CD4-positive, alpha-beta T cell treated with Interleukin-17A for 1 hour (primary cell): ENCODE results near the gene AP5B1.
A peak's percentile ranks its signal among the peaks of the same experiment; 100 is the strongest.
"Not testable (repeated sequence)": the region's sequence is repeated elsewhere in the genome, so short reads cannot be mapped to it uniquely, and the experiment has no call there.

ENCODE experiments used
- DNase-seq: peaks from one replicate; pipeline ENCODE4 v3.0.0-alpha.2; 2020

The AP5B1 gene

DNA sequence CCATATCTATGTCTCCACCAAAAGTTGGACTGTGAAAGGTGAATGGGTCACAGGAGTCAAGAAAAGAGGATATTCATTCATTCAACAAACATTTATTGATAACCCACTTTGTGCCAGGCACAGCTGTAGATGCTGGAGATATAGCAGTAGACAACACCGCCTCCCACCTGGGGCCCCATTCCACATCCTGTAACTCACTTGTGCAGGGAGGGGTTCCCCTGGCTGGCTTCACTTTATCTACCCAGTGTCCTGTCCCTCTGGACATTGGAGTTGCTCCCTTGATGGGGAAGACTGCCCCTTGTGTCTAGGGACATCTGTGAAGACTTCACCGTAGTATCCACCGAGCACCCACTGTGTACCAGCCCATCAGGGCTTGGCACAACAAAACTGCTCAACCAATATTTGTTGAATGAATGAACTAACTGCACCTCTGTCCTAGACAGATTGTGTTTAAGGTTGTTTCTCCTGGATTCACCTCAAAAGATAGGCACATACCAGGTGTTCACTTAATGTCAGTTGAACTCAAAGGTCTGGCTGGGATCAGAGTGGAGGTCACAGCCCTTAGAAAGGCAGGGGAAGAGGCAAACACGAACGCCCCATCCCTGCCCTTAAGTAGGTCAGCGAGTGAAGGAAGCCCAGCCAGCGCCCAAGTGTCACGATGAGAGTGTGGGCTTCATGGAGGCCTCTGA is 4.7 kb upstream of the AP5B1 start:
- peak; percentile 22 for DNase-seq

DNA sequence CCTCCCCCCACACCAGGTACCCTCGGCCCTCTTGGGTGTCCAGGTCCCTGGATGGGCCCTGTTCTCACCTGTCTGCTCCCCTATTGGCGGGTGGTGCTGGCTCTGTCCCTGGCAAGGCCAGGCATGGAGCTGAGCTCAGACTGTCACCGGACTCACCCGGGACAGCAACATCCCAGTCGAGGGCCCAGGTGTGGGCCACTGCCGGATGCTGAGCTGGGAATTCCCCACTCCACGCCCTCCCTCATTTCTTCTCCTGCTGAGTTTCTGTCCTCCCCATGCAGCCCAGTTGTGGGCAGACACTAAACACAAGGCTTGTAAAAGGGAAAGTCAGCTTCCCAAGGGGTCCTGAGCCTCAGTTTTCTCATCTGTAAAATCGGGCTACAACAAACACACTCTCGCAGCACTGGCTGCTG is 2.0 kb upstream of the AP5B1 start:
- DNase-seq: no peak

DNA sequence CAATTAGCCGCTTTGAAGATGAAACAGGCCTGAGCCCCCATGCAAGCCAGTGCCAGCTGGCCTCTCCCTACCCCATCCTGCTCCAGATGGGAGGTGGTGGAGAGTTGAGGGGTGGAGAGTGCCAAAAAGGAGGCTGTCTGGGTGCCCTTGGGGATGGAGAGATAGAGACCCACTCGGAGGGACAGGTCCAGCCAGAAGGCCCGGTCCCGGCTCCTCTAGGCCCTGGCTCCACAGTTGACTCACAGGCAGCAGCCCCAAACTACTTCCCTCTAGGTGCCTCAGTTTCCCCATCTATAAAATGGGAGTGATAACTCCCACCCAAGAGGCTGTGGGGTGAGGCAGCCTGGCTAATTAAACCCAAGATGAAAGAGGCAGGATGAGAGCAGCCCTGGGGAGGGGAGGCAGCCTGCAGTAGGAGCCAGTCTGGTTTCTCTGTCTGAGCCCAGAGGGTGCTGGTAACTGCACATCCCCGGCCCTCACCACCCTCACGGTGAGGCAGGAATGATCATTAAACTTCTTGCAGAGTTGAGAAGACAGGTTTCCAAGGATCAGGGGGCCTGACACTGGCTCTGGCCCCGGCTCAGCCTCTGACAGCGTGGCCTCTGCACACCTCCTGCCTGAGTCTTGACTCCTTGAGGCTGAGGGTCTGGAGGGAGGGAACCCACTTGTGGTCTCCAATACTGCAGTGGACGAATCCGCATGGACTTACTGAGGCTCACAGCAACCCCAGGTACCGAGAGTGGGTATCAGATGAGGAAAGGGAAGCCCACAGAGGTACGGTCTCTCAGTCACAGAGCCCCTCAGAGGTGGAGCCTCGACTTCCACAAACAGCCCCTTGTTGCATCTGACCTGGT is 1.4 kb upstream of the AP5B1 start:
- DNase-seq: no peak

DNA sequence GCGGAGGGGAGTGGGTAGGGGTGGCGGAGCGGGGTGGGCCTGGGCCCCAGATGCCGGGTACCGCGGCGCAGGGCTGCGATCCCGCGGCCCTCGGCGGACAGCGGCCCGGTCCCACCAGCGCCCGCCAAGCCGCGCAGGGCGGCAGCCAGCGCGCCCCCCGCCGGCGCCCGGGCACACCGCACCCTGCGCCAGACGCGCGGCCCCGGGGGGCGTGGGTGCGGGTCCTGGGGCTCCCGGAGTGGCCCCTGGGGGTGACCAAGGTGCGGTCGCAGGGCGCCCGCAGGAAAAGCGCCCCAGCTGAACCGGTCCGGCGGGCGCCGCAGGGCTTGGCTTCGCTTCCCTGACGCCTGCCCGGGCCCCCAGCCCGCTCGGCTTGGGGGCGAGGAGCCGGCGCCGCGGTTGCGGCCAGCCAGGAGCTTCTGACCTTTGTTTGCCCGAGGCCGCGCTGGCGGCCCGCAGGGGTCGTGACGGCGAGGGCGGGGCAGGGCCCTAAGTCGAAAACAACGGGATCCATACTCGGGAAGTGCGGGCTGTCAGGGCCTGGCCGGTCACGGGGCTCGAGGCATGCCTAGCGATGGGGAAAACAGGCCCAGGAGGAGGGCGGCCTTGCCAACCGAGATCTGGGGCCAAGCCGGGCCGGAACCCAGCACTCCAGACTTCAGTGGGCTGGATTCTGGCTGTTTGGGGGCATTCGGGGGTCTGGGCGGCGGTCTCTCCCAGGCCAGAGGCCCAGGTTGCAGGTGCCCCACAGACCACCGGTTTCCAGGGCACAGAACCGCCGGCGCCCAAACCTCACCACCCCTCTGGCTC is 581 bp upstream of the AP5B1 start:
- no peak for DNase-seq

DNA sequence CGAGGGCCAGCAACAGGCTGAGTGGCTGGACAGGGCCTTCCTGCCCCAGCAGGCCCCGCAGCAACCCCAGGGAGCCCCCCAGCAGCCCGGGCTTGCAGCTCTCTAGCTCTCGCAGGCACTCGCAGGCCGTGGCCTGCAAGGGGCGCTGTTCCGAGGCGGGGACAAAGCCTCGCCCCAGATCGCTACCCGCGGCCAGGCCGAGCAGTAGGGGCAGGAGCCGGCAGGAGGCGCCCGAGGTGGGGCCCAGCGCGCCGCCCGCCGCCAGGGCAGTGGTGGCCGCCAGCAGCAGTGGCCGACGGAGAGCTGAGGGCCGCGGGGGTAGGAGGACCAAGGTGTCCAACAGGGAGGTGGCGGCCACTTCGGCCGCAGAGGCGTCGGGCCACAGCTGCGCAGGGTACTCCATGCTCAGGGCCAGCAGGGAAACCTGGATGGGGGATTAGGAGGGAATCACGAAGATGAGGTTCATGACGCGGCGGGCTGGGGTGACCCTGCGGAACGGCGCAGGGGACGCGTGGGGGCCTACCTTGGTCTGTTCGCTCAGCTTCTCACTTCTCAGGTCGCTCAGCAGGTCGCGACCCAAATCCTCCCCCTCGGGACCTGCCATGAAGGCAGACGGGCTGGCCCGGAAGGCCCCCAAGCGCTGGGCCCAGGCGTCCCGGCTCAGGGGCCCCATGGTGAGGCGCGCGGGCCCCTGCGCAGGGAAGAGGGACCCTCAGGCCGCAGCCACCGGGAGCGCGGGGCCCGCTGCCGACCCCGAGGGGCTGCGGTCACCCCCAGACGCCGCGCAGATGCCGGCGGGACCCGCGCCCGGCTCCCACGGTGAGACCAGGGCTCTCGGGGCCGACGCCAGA is 632 bp downstream of the AP5B1 start:
- DNase-seq: peak; percentile 77

DNA sequence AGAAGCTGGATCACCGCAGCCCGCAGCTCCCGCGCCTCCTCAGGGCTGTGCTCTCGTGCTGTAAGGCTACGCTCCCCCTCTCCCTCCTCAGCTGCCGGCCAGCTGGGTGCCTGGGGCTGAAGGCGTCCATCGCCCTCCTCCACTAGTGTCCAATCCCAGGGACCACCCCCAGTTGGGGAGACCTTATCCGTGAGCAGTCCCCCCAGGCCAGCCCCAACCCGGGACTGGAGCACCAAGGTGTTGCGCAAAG is 1.2 kb downstream of the AP5B1 start:
- no peak for DNase-seq

DNA sequence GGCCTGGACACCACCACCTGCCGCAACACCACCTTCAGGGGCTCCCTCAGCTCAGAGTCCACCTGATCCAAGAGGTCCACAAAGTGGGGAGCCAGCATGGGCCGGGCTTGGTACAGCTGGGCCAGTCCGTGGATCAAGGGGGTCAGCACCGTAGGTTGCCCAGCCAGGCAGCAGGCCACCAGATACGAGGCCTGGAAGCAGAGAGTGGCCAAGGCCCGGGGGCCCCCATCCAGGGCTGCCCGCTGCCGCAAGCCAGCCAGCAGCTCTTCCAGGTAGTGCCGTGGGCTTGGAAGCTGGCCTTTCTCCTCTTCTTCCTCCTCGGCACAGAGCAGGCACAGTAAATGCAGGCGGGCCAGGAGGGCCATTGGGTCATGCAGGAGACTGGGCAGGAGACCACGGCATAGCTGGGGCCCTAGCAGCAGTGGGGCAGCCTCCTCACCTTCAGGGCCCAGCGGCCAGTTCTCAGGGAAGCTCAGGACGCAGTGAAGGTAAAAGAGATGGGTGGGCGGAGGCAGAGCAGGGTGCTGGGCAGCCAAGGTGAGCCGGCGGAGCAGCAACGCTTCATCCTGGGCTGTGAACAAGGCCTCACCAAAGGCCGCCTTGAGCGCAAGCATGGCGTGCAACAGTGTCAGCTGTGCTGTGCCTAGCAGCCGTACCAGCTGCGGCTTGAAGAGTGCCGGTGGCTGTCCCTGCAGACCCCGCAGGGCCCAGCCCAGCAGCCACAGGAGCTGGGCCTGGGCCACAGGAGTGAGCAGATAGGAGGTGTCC is 1.7 kb downstream of the AP5B1 start:
- DNase-seq: no peak

DNA sequence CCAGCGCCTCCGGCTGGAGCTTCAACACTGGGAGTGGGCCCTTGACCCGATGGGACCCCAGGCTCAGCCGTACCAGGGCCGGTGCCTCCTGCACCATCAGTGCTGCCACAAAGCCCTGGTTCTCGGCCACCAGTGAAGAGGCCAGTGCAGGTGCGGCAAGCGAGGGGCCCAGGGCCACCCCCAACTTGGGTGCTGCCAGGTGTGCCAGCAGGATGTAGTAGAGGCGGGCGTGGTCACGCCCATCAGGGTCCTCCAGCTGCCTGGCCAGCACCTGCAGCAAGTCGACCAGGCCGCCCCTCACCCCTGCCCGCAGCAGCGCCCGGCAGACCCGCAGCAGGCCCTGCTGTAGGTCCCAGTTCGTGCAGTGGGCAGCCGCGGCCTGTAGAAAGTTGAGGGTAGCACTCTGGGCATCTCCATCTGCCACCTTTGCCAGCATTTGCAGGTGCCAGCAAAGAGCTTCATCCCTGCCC is 2.3 kb downstream of the AP5B1 start:
- no peak for DNase-seq

DNA sequence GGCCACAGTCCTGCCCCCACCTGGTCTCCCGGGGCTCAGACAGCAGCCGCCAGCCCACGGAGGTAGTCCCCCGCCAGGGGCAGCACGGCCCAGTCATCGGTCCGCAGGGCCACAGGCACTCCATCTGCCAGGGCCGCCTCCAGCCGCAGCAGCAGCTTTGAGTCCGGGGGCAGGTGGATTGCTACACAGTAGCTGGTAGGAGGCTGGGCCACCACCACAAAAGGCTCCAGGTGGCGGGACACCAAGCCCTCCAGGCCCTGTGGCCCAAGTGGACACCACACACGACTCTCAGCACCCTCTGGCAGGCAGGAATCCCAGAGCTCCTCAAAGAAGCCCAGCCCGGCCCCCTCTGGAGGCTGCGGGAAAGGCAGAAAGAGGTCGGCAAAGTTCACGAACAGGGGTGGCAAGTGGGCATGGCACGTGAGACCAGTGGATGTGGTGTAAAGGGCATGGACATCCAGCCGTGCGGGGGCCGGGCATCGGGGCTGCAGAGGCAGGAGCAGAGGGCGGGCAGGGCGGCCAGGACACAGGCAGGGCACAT is 2.9 kb downstream of the AP5B1 start:
- no peak for DNase-seq

DNA sequence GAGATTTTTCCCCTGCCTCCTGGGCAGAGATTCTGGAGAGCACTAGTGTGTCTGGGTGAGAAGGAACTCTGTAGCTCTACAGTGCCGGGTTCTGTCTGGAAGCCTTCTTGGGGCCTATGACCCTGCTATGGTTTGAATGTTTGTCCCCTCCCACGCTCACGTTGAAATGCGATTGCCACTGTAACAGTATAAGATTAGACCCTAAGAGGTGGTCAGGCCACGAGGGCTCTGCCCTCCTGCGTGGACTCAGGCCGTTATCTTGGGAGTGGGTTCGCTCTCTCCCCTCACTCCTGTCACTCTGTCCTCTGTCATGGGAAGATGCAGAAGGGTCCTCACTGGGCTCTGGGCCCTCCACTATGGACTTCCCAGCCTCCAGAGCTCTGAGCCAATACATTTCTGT is 3.5 kb downstream of the AP5B1 start:
- no peak for DNase-seq

DNA sequence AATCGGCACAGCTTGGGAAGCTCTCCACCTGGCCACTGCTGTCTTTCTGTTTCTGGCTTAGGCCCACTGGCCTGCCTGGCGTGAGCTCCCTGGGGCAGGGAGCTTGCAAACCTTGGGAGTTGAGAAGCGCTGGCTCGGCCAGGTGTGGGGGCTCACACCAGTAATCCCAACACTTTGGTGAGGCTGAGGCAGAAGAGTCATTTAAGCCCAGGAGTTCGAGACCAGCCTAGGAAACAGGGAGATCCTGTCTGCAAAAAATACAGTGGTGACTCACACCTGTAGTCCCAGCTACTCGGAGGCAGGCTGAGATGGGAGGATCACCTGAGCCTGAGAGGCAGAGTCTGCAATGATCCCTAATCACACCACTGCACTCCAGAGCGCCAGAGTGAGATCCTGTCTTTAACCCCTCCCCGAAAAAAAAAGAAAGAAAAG is 4.0 kb downstream of the AP5B1 start:
- no peak for DNase-seq

DNA sequence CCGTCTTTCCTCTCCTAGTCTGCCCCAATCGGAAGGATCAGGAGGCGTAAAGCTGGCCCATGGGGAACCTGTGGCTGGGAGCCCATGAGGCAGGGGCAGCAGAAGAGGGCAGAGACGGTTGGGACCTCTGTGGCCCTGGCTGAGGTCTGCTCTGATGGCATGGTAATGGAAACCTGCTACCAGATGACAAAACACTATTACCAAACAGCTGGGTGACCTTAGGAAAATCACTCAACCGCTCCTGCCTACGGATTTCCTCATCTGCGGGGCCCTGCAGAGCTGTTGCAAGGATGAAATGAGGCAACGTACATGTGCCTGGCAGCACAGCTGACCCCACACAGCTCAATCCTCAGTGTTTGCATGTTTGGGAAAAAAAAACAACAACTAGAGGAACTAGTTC is 4.6 kb downstream of the AP5B1 start:
- DNase-seq: no peak

DNA sequence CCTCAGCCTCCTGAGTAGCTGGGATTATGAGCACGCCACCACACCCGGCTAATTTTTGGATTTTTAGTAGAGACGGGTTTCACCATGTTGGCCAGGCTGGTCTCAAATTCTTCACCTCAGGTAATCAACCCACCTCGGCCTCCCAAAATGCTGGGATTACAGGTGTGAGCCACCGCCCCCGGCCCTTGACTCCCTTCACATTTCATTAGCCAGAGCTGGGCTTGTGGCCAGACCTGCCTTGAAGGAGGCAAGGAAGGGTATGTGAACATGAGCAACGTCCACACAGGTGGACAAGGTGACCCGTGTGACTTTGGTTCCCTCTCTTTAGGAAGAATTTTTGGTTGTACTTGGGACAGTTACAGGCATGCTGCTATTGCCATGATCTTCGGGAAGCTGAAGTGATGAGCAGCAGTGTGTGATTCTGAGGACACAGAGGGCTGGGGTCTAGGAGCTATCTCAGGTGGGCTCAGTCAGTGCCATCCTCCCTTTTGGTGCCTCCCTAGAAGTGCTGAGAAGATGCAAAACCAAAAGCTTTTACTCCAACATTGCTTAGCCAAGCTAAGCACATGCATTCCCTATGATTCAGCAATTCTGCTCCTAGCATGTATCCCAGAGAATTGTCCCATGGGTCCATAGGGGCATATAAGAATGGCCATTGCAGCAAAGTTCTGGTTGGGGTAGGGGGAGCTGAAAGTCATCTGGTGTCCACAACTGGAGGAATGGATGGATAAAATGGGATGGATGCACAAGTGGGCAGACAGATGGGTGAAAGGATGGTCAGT is 6.1 kb downstream of the AP5B1 start:
- DNase-seq: no peak

DNA sequence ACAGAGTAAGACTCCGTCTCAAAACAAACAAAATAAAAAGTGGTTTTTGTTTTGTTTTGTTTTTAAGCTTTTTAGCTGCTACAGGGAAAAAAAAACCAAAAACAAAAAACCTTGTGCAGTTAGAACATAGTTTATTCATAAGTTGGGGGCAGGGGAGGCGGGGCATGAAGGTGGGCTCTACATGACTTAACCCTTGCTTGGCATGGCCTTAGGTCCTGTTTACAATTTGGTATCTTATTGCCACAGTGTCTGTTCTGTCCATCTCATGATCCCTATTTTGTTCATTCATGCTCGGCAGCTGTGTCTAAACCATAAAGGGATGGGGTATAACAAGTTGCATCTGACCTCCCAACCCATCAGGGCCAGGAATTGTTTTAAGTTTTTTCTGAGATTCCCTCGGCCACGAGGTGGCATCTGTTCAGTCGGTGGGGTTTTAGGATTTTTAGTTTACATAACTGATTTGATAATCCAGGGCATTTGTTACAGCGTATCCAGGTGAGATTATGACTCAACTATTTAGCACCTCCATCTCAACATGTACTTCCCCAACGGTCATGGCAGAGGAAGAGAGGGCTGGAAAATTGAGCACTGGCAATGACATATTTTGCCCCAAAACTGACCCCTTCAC is 6.9 kb downstream of the AP5B1 start:
- no peak for DNase-seq

DNA sequence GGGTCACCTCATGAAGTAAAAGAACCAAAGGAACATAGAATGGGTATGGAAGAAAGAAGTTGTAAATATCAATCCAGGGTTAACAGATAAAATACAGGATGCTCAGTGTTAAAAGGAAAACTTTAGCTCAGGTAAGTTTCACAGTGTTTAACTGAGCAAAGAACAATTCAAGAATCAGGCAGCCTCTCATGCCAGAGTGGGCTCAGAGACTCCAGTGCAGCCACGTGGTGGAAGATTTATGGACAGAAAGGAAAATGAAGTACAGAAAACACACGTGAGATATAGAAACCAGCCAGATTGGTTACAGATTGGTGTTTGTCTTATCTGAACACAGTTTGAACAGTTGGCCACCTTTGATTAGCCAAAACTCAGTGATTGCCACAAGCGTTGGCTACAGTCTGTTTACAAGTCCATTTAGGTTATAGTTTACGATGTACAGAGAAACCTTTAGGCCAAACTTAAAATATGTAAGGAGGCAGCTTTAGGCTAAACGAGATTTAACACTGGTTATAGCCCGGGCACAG is 9.1 kb downstream of the AP5B1 start:
- no peak for DNase-seq

DNA sequence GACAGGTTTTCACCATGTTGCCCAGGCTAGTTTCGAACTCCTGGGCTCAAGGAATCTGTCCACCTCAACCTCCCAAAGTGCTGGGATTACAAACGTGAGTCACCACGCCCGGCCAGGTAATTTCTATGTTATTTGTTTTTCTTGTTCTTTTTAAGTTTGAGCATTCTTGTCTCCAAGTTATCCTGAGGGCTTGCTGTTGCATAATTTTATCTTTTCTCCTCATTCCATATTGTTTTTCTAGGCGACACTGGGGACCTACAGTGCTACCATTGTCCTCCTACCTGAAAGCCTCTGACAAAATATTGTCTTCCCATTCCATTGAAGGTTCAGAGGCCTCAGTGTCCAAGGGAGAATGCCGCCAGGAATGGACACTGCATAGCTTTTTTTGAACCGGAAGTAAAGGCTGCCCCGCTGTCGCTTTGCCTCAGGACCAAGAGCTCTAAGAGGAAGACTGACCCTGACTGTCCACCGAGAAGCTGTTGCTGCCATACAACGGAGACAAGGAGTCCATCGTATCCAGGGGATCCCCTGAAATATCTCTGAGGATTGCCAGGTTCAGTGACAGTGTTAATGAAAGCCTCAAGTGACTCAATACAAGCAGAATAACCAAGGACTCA is 9.7 kb downstream of the AP5B1 start:
- no peak for DNase-seq

DNA sequence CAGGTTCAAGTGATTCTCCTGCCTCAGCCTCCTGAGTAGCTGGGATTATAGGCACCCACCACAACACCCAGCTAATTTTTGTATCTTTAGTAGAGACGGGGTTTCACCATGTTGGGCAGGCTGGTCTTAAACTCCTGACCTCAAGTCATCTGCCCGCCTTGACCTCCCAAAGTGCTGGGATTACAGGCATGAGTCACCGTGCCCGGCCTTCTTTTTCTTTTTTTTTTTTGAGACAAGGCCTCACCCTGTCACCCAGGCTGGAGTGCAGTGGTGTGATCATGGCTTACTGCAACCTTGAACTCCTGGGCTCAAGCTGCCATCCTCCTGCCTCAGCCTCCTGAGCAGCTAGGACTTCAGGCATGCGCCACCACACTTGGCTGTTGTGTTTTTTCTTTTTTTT is 13.0 kb downstream of the AP5B1 start:
- DNase-seq: not testable (repeated sequence)

DNA sequence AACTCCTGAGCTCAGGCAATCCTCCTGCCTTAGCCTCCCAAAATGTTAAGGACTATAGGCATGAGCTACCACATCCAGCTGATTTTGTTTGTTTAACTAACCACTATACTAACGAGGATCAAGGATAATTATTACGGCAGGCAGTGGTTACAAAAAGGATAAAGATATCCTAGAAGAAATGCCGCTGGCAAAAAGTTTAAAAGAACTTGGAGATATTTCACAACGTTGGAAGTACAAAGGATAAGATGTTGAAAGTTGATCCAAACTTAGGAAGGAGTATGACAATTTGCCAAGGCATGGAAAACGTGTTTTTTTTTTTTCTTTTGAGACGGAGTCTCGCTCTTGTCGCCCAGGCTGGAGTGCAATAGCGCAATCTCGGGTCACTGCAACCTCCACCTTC is 13.4 kb downstream of the AP5B1 start:
- DNase-seq: no peak

DNA sequence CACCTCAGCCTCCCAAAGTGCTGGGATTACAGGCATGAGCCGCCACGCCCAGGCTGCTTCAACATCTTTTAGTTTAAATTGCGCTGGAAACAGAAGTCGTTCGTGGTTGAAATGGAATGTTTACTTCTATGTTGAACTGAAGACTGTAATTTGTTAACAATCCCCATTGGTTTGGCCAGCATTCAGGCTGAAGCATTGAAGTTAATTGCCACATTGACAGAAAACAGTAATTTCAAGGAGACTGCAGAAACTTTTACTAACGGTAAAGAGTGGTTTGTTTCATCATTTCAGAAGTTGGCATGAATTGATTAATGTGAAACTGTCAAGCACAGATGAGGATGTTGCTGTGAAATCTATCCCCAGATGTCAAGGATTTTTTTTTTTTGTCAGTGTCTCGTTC is 14.2 kb downstream of the AP5B1 start:
- DNase-seq: no peak

DNA sequence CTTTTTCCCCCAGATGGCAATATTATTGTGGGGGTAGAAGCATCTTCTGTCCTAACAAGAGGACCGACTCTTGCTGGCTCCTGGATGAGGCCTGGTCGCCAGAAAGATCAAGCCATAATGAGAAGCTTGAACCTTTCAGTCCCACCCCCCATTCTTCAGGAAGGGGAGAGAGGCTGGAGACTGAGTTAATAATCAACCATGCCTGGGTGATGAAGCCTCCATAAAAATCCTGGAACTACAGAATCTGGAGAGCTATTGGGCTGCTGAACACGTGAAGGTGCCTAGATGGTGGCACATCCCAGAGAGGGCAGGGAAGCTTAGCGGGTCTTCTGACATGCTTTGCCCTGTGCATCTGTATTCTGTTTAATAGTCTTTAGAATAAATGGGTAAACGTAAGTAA is 16.3 kb downstream of the AP5B1 start:
- no peak for DNase-seq
